Nephron (organoid): Measurements from ENCODE around the gene MYBBP1A.
A peak's percentile ranks its signal among the peaks of the same experiment; 100 is the strongest.

Experiments used
- H3K27ac Mint-ChIP-seq, 3 experiments: 2 replicates each; pipeline ENCODE4 v1.8.0; 2020; ENCODE audit warnings: mixed read lengths in 3 of 3, mild to moderate bottlenecking in 2 of 3, moderate library complexity in 1 of 3
- H3K27me3 Mint-ChIP-seq: 2 replicates; pipeline ENCODE4 v1.8.0; 2021; ENCODE audit warnings: low read depth, mild to moderate bottlenecking, moderate library complexity, mixed read lengths
- H3K36me3 Mint-ChIP-seq: 2 replicates; pipeline ENCODE4 v1.8.0; 2020; ENCODE audit warnings: low read depth, mixed read lengths
- H3K4me1 Mint-ChIP-seq: 2 replicates; pipeline ENCODE4 v1.8.0; 2020; ENCODE audit warnings: mixed read lengths
- H3K4me3 Mint-ChIP-seq, 3 experiments: 2 replicates each; pipeline ENCODE4 v1.8.0; 2020; ENCODE audit warnings: mild to moderate bottlenecking in 3 of 3, mixed read lengths in 3 of 3, moderate library complexity in 2 of 3
- H3K9me3 Mint-ChIP-seq: 2 replicates; pipeline ENCODE4 v1.8.0; 2020; ENCODE audit warnings: mixed read lengths
- CTCF ChIP-seq, 3 experiments: fragments of 200-600 bp; sonication (generic); IDR thresholded peaks; one replicate each; pipeline ENCODE4 v1.5.0; 2021; ENCODE audit warnings: antibody characterized with exemption in 3 of 3; ENCODE audit not compliant: unreplicated experiment in 3 of 3

MYBBP1A gene

GRCh38 chr17:4537451-4538235, 17.5 kb downstream of the MYBBP1A start:
- H3K4me3 Mint-ChIP-seq: no peak overlapping the region
- TF ChIP-seq CTCF (IDR thresholded peaks at IDR 0.05; ENCODE audit: unreplicated experiment in 3 of 3): no peak
- no peak overlapping the region for H3K27ac Mint-ChIP-seq
- H3K27me3 Mint-ChIP-seq: peaks cover 5% of the 10 kb centered on the region
- H3K36me3 Mint-ChIP-seq: peaks cover 4% of the 10 kb centered on the region
- peaks cover 5% of the 10 kb centered on the region for H3K4me1 Mint-ChIP-seq
- H3K9me3 Mint-ChIP-seq: no peaks in the 10 kb centered on the region

- peaks cover 9% of the 10 kb centered on the region for H3K4me1 Mint-ChIP-seq
- H3K27ac Mint-ChIP-seq: no peak overlapping the region
- H3K27me3 Mint-ChIP-seq: peaks cover 5% of the 10 kb centered on the region
- H3K4me3 Mint-ChIP-seq: peak overlapping the region in 1 of 3 experiments; percentile 10
- no peak for TF ChIP-seq CTCF (IDR thresholded peaks at IDR 0.05; ENCODE audit: unreplicated experiment in 3 of 3)
- H3K36me3 Mint-ChIP-seq: peaks cover 4% of the 10 kb centered on the region
- no peaks in the 10 kb centered on the region for H3K9me3 Mint-ChIP-seq
These were observed 18.3 kb downstream of the MYBBP1A start for GRCh38 chr17:4536742-4537411.

GRCh38 chr17:4536259-4536741, 18.9 kb downstream of the MYBBP1A start:
- no peaks in the 10 kb centered on the region for H3K9me3 Mint-ChIP-seq
- H3K27me3 Mint-ChIP-seq: peaks cover 5% of the 10 kb centered on the region
- H3K4me3 Mint-ChIP-seq: no peak overlapping the region
- peaks cover 4% of the 10 kb centered on the region for H3K36me3 Mint-ChIP-seq
- peaks cover 11% of the 10 kb centered on the region for H3K4me1 Mint-ChIP-seq
- no peak for TF ChIP-seq CTCF (IDR thresholded peaks at IDR 0.05; ENCODE audit: unreplicated experiment in 3 of 3)
- no peak overlapping the region for H3K27ac Mint-ChIP-seq

- Mint-ChIP-seq H3K27ac (peak overlapping the region in 1 of 3 experiments; percentile 48), H3K27me3 (peaks cover 5% of the 10 kb centered on the region), H3K36me3 (peaks cover 4% of the 10 kb centered on the region), H3K9me3 (no peaks in the 10 kb centered on the region), H3K4me1 (peaks cover 11% of the 10 kb centered on the region), H3K4me3 (peak overlapping the region in 1 of 3 experiments; percentile 62)
- TF ChIP-seq CTCF (IDR thresholded peaks at IDR 0.05; ENCODE audit: unreplicated experiment in 3 of 3): no peak
These were observed 19.4 kb downstream of the MYBBP1A start for GRCh38 chr17:4535667-4536258.

GRCh38 chr17:4534928-4535666, 20.1 kb downstream of the MYBBP1A start:
- peaks cover 11% of the 10 kb centered on the region for H3K4me1 Mint-ChIP-seq
- H3K4me3 Mint-ChIP-seq: peak overlapping the region in 1 of 3 experiments; percentile 62
- H3K9me3 Mint-ChIP-seq: no peaks in the 10 kb centered on the region
- H3K36me3 Mint-ChIP-seq: peaks cover 4% of the 10 kb centered on the region
- H3K27me3 Mint-ChIP-seq: peaks cover 5% of the 10 kb centered on the region
- peak overlapping the region in 1 of 3 experiments; percentile 48 for H3K27ac Mint-ChIP-seq
- TF ChIP-seq CTCF (IDR thresholded peaks at IDR 0.05; ENCODE audit: unreplicated experiment in 3 of 3): no peak
